Activated CD4-positive, alpha-beta T cell treated with anti-CD3 and anti-CD28 coated beads for 36 hours (primary cell): ENCODE measurements around the gene SPTBN5. TPM values are rescaled to one million over a fixed set of nuclear protein-coding genes. Genes with fewer than 3 reads are reported as not detected.
"Not testable (repeated sequence)": the region's sequence is repeated elsewhere in the genome, so short reads cannot be mapped to it uniquely, and the experiment has no call there.

Experiments used
- ATAC-seq: fragments of 200-7000 bp; cut with Tn5 transposase; one replicate; pipeline ENCODE4 v1.10.0; 2021; ENCODE audit warnings: mild to moderate bottlenecking, moderate library complexity
- CTCF ChIA-PET: fragments of 350-600 bp; sonication (Branson Sonifier 250); formaldehyde crosslinking; loops from one replicate; lab custom pipeline; 2021; ENCODE audit warnings: antibody characterized with exemption; lab: Charles Lee
- POLR2A ChIA-PET: fragments of 350-600 bp; sonication (Branson Sonifier 250); formaldehyde crosslinking; loops from one replicate; lab custom pipeline; 2021; ENCODE audit warnings: antibody characterized with exemption, inconsistent platforms; lab: Charles Lee
- DNase-seq: peaks from one replicate; pipeline ENCODE4 v3.0.0-alpha.2; 2020
- H3K27ac Mint-ChIP-seq: one replicate; pipeline ENCODE4 v1.8.0; 2021; ENCODE audit warnings: mixed read lengths
- H3K27me3 Mint-ChIP-seq: one replicate; pipeline ENCODE4 v1.8.0; 2021; ENCODE audit warnings: mixed read lengths
- H3K36me3 Mint-ChIP-seq: one replicate; pipeline ENCODE4 v1.8.0; 2021; ENCODE audit warnings: low read depth, mixed read lengths
- H3K4me1 Mint-ChIP-seq: one replicate; pipeline ENCODE4 v1.8.0; 2021; ENCODE audit warnings: mixed read lengths
- H3K4me3 Mint-ChIP-seq: one replicate; pipeline ENCODE4 v1.8.0; 2021; ENCODE audit warnings: mild to moderate bottlenecking, moderate library complexity, mixed read lengths
- H3K9me3 Mint-ChIP-seq: one replicate; pipeline ENCODE4 v1.8.0; 2021; ENCODE audit warnings: low read depth, mixed read lengths
- intact Hi-C, 2 experiments: fragments of 100-400 bp; cut with DNase I in 1 of 2; cut with micrococcal nuclease in 1 of 2; formaldehyde crosslinking; loops; one replicate each; pipeline versions ENCODE4 v1.14.2 to v1.15.1; 2022 to 2024; cut with DNase I, micrococcal nuclease
- total RNA-seq, 2 experiments: library from RNA; stranded (reverse); gene quantifications; one replicate each; pipeline ENCODE4 v1.2.3, GENCODE V29; 2021

The SPTBN5 gene
- total RNA-seq, 2 experiments from 2014 or later: 0.46 to 0.51 TPM

- H3K4me3 Mint-ChIP-seq, H3K36me3 Mint-ChIP-seq, intact Hi-C loops, H3K27me3 Mint-ChIP-seq, H3K9me3 Mint-ChIP-seq, H3K27ac Mint-ChIP-seq: not testable (repeated sequence)
- DNase-seq (peak; percentile 73), ATAC-seq (peak; percentile 34)
- ChIA-PET CTCF (interaction anchor here (0.6 to 2.4 kb wide), 4 partner anchors 19 to 1748 kb away, joined by 3 to 14 read pairs (median 3); partner anchors contain the start of gene MAPKBP1), POLR2A (interaction anchor here (1.0 to 1.3 kb wide), 2 partner anchors 18 to 57 kb away, joined by 4 to 7 read pairs; partner anchors contain the start of gene MAPKBP1)
- H3K4me1 Mint-ChIP-seq: peaks cover 44% of the 10 kb centered on the region
Measured at GRCh38 chr15:41831291-41831690, 62.6 kb downstream of the SPTBN5 start.

- H3K27me3 Mint-ChIP-seq: no peaks in the 10 kb centered on the region
- ATAC-seq (no peak), DNase-seq (no peak)
- H3K4me3 Mint-ChIP-seq: no peak overlapping the region
- H3K9me3 Mint-ChIP-seq: no peaks in the 10 kb centered on the region
- intact Hi-C loops: loop anchor here (2.0 to 5.0 kb wide), 9 partner anchors 65 to 713 kb away; partner anchors contain the start of genes CHP1 (in 1 of the 2), EHD4 (in 1 of the 2), EXD1 (in 1 of the 2) and GANC (in 1 of the 2)
- no peak overlapping the region for H3K27ac Mint-ChIP-seq
- ChIA-PET CTCF (interaction anchor here (1.4 to 2.4 kb wide), 2 partner anchors 18 to 57 kb away, joined by 3 to 14 read pairs; partner anchors contain the start of gene MAPKBP1), POLR2A (no interaction called here)
- H3K36me3 Mint-ChIP-seq: peaks cover 6% of the 10 kb centered on the region
- H3K4me1 Mint-ChIP-seq: peaks cover 44% of the 10 kb centered on the region
Measured at GRCh38 chr15:41829959-41830646, 63.8 kb downstream of the SPTBN5 start.

- Mint-ChIP-seq H3K4me3 (peak overlapping the region; percentile 80), H3K36me3 (peaks cover 6% of the 10 kb centered on the region), H3K27me3 (no peaks in the 10 kb centered on the region), H3K27ac (peak overlapping the region; percentile 53), H3K4me1 (peaks cover 41% of the 10 kb centered on the region), H3K9me3 (no peaks in the 10 kb centered on the region)
- ATAC-seq (no peak), DNase-seq (no peak)
- POLR2A ChIA-PET: no interaction called here
- intact Hi-C loops: loop anchor here (1.0 to 5.0 kb wide), 18 partner anchors 54 to 711 kb away; partner anchors contain the start of genes EHD4 (in 2 of the 2), MAPKBP1 (in 2 of the 2), MGA (in 2 of the 2) and CHP1 (in 1 of the 2)
- CTCF ChIA-PET: interaction anchor here (0.6 to 3.0 kb wide), 4 partner anchors 55 to 225 kb away, joined by 3 to 18 read pairs (median 3); partner anchors contain the start of gene MAPKBP1
Measured at GRCh38 chr15:41828807-41829141, 65.1 kb downstream of the SPTBN5 start.

GRCh38 chr15:41827880-41828806, 65.7 kb downstream of the SPTBN5 start, which contains the start of gene JMJD7:
TSS of gene JMJD7 (plus strand) at chr15:41828092. CDS start at chr15:41828125, 33 bp downstream.
- H3K9me3 Mint-ChIP-seq: no peaks in the 10 kb centered on the region
- peak; percentile 96 for ATAC-seq
- peak; percentile 99 for DNase-seq
- peaks cover 41% of the 10 kb centered on the region for H3K4me1 Mint-ChIP-seq
- POLR2A ChIA-PET: no interaction called here
- intact Hi-C loops: loop anchor here (1.0 to 5.0 kb wide), 18 partner anchors 54 to 711 kb away; partner anchors contain the start of genes EHD4 (in 2 of the 2), MAPKBP1 (in 2 of the 2), MGA (in 2 of the 2) and CHP1 (in 1 of the 2)
- peak within 1 kb of the TSS; percentile 69 for H3K27ac Mint-ChIP-seq
- peak within 1 kb of the TSS; percentile 80 for H3K4me3 Mint-ChIP-seq
- H3K36me3 Mint-ChIP-seq: peaks cover 6% of the 10 kb centered on the region
- CTCF ChIA-PET: interaction anchor here (0.6 to 3.0 kb wide), 5 partner anchors 27 to 225 kb away, joined by 3 to 18 read pairs (median 3); partner anchors contain the start of gene MAPKBP1
- H3K27me3 Mint-ChIP-seq: no peaks in the 10 kb centered on the region

GRCh38 chr15:41827290-41827879, 66.5 kb downstream of the SPTBN5 start:
- ATAC-seq: peak; percentile 1
- Mint-ChIP-seq H3K4me3 (peak overlapping the region; percentile 80), H3K27me3 (no peaks in the 10 kb centered on the region), H3K4me1 (peaks cover 33% of the 10 kb centered on the region), H3K9me3 (no peaks in the 10 kb centered on the region), H3K27ac (peak overlapping the region; percentile 69), H3K36me3 (peaks cover 2% of the 10 kb centered on the region)
- intact Hi-C loops: loop anchor here (5.0 kb wide), 6 partner anchors 75 to 710 kb away; partner anchors contain the start of genes EHD4 (in 1 of the 2), GANC (in 1 of the 2), INO80 (in 1 of the 2) and NUSAP1 (in 1 of the 2)
- ChIA-PET POLR2A (interaction anchor here (0.6 to 0.7 kb wide), 3 partner anchors 53 to 221 kb away, joined by 3 to 6 read pairs (median 4); partner anchors contain the start of gene MAPKBP1), CTCF (interaction anchor here (0.6 to 3.0 kb wide), 4 partner anchors 17 to 142 kb away, joined by 3 to 18 read pairs (median 4); partner anchors contain the start of gene MAPKBP1)
- DNase-seq: peak; percentile 43

- Mint-ChIP-seq H3K27ac (no peak overlapping the region), H3K4me3 (no peak overlapping the region), H3K27me3 (no peaks in the 10 kb centered on the region), H3K9me3 (no peaks in the 10 kb centered on the region), H3K36me3 (peaks cover 3% of the 10 kb centered on the region), H3K4me1 (peaks cover 18% of the 10 kb centered on the region)
- intact Hi-C loops: loop anchor here (5.0 kb wide), 6 partner anchors 76 to 709 kb away; partner anchors contain the start of genes EHD4 (in 1 of the 2), GANC (in 1 of the 2), INO80 (in 1 of the 2) and NUSAP1 (in 1 of the 2)
- ATAC-seq (no peak), DNase-seq (no peak)
- POLR2A ChIA-PET: no interaction called here
- CTCF ChIA-PET: interaction anchor here (0.6 to 3.0 kb wide), 4 partner anchors 14 to 394 kb away, joined by 4 to 18 read pairs (median 5); partner anchors contain the start of gene MAPKBP1
Measured at GRCh38 chr15:41825572-41826535, 68.0 kb downstream of the SPTBN5 start.

GRCh38 chr15:41825145-41825544, 68.7 kb downstream of the SPTBN5 start:
- peaks cover 17% of the 10 kb centered on the region for H3K4me1 Mint-ChIP-seq
- ChIA-PET POLR2A (no interaction called here), CTCF (interaction anchor here (1.1 to 1.2 kb wide), 2 partner anchors 13 to 51 kb away, joined by 4 to 5 read pairs; no protein-coding TSS in a partner anchor)
- ATAC-seq (no peak), DNase-seq (no peak)
- intact Hi-C loops: loop anchor here (5.0 kb wide), 6 partner anchors 77 to 708 kb away; partner anchors contain the start of genes EHD4 (in 1 of the 2), GANC (in 1 of the 2), INO80 (in 1 of the 2) and NUSAP1 (in 1 of the 2)
- no peaks in the 10 kb centered on the region for H3K27me3 Mint-ChIP-seq
- no peak overlapping the region for H3K4me3 Mint-ChIP-seq
- no peak overlapping the region for H3K27ac Mint-ChIP-seq
- H3K36me3 Mint-ChIP-seq: peaks cover 3% of the 10 kb centered on the region
- H3K9me3 Mint-ChIP-seq: no peaks in the 10 kb centered on the region

- no peak overlapping the region for H3K4me3 Mint-ChIP-seq
- H3K4me1 Mint-ChIP-seq: peaks cover 10% of the 10 kb centered on the region
- no peak overlapping the region for H3K27ac Mint-ChIP-seq
- H3K36me3 Mint-ChIP-seq: peaks cover 3% of the 10 kb centered on the region
- ChIA-PET CTCF (interaction anchor here (0.8 to 1.2 kb wide), 2 partner anchors 13 to 50 kb away, joined by 3 to 4 read pairs; partner anchors contain the start of gene MAPKBP1), POLR2A (no interaction called here)
- DNase-seq (no peak), ATAC-seq (no peak)
- intact Hi-C loops: no loop called here
- no peaks in the 10 kb centered on the region for H3K9me3 Mint-ChIP-seq
- no peaks in the 10 kb centered on the region for H3K27me3 Mint-ChIP-seq
Measured at GRCh38 chr15:41824062-41824745, 69.6 kb downstream of the SPTBN5 start.

- H3K36me3 Mint-ChIP-seq: peaks cover 3% of the 10 kb centered on the region
- no peak overlapping the region for H3K4me3 Mint-ChIP-seq
- H3K27ac Mint-ChIP-seq: no peak overlapping the region
- H3K9me3 Mint-ChIP-seq: no peaks in the 10 kb centered on the region
- ATAC-seq (no peak), DNase-seq (no peak)
- CTCF ChIA-PET: interaction anchor here (0.8 to 1.2 kb wide), 2 partner anchors 13 to 49 kb away, joined by 3 to 4 read pairs; partner anchors contain the start of gene MAPKBP1
- H3K27me3 Mint-ChIP-seq: no peaks in the 10 kb centered on the region
- POLR2A ChIA-PET: no interaction called here
- intact Hi-C loops: no loop called here
- H3K4me1 Mint-ChIP-seq: peaks cover 4% of the 10 kb centered on the region
Measured at GRCh38 chr15:41823502-41823901, 70.4 kb downstream of the SPTBN5 start.
